Common myeloid progenitor, CD34-positive (primary cell): Measurements from ENCODE around the gene MRPS17.

Experiments
- CTCF ChIA-PET: fragments of 350-600 bp; sonication (Branson Sonifier 250); formaldehyde crosslinking; loops from one replicate; lab custom pipeline; 2021; ENCODE audit warnings: antibody characterized with exemption; lab: Charles Lee
- POLR2A ChIA-PET: fragments of 350-600 bp; sonication (Branson Sonifier 250); formaldehyde crosslinking; loops from one replicate; lab custom pipeline; 2021; ENCODE audit warnings: antibody characterized with exemption; lab: Charles Lee
- DNase-seq, 3 donors: peaks; one replicate each; pipeline versions ENCODE4 v3.0.0 to v3.0.0-alpha.2; 2013
- H3K27ac ChIP-seq, 2 experiments: 1 replicate in 1 of 2; 2 replicates in 1 of 2; pipeline ENCODE4 v1.7.0; 2013; ENCODE audit warnings: inconsistent platforms in 2 of 2, low read length in 2 of 2, mild to moderate bottlenecking in 2 of 2, low read depth in 1 of 2, moderate library complexity in 1 of 2; ENCODE audit not compliant: severe bottlenecking in 2 of 2, insufficient read depth in 1 of 2, poor library complexity in 1 of 2
- H3K27me3 ChIP-seq, 5 experiments: replicated peaks in 2 of 5; 1 replicate in 3 of 5; 2 replicates in 2 of 5; pipeline versions ENCODE4 v1.6.1 to v1.7.0; 2013; ENCODE audit warnings: low read length in 4 of 5, mild to moderate bottlenecking in 2 of 5, moderate library complexity in 2 of 5, inconsistent platforms in 1 of 5; ENCODE audit not compliant: insufficient read depth in 5 of 5, control insufficient read depth in 4 of 5
- H3K36me3 ChIP-seq, 4 experiments: 1 replicate in 2 of 4; 2 replicates in 2 of 4; pipeline versions ENCODE4 v1.6.1 to v1.7.0; 2013; ENCODE audit warnings: low read length in 3 of 4, control low read depth in 1 of 4, mild to moderate bottlenecking in 1 of 4; ENCODE audit not compliant: control insufficient read depth in 4 of 4, insufficient read depth in 4 of 4
- H3K4me1 ChIP-seq, 4 experiments: 1 replicate in 3 of 4; 2 replicates in 1 of 4; pipeline versions ENCODE4 v1.6.1 to v1.7.1; 2013; ENCODE audit warnings: low read length in 3 of 4, mild to moderate bottlenecking in 3 of 4, control low read depth in 1 of 4, inconsistent platforms in 1 of 4, moderate library complexity in 1 of 4; ENCODE audit not compliant: control insufficient read depth in 4 of 4, insufficient read depth in 4 of 4; ENCODE audit errors: control extremely low read depth in 1 of 4
- H3K4me3 ChIP-seq, 7 experiments: 1 replicate in 4 of 7; 2 replicates in 3 of 7; pipeline versions ENCODE4 v1.5.1 to v1.7.0; 2013; ENCODE audit warnings: mild to moderate bottlenecking in 7 of 7, low read length in 6 of 7, moderate library complexity in 6 of 7, inconsistent platforms in 2 of 7, low read depth in 2 of 7, control low read depth in 1 of 7; ENCODE audit not compliant: insufficient read depth in 4 of 7, control insufficient read depth in 1 of 7; ENCODE audit errors: extremely low read depth in 1 of 7
- H3K9me3 ChIP-seq, 5 experiments: 1 replicate in 4 of 5; 2 replicates in 1 of 5; pipeline versions ENCODE4 v1.6.1 to v1.7.1; 2013; ENCODE audit warnings: low read length in 4 of 5, mild to moderate bottlenecking in 2 of 5, inconsistent platforms in 1 of 5, low read depth in 1 of 5, moderate library complexity in 1 of 5; ENCODE audit not compliant: control insufficient read depth in 4 of 5, insufficient read depth in 2 of 5; ENCODE audit errors: control extremely low read depth in 1 of 5
- WGBS: methylation state at CpG from one replicate; pipeline ENCODE4 v1.1.5; 2013; ENCODE audit not compliant: insufficient coverage; 5-methylcytosine and 5-hydroxymethylcytosine counted together

The MRPS17 gene

GRCh38 chr7:55963584-55964168, 12.0 kb downstream of the MRPS17 start:
- ChIA-PET POLR2A (interaction anchor here (0.6 to 0.7 kb wide), 4 partner anchors 47 to 715 kb away, joined by 3 to 9 read pairs (median 4); no protein-coding TSS in a partner anchor), CTCF (interaction anchor here (0.5 to 1.7 kb wide), 14 partner anchors 9 to 391 kb away, joined by 3 to 9 read pairs (median 4); no protein-coding TSS in a partner anchor)
- H3K9me3 ChIP-seq, result no peaks in the 10 kb centered on the region
- peak overlapping the region in 5 of 7 experiments; percentile 7 to 92 (median 84) for H3K4me3 ChIP-seq
- H3K27me3 ChIP-seq, result no peaks in the 10 kb centered on the region
- no peak for DNase-seq
- peaks cover 0 to 6% (median 2%) of the 10 kb centered on the region in 4 experiments for H3K36me3 ChIP-seq
- 88% methylated on average over 10 of the region's 15 CpGs for WGBS
- peaks cover 0 to 15% (median 10%) of the 10 kb centered on the region in 4 experiments for H3K4me1 ChIP-seq
- peak overlapping the region in 1 of 2 experiments; percentile 34 for H3K27ac ChIP-seq

GRCh38 chr7:55964261-55965099, 12.8 kb downstream of the MRPS17 start, which contains the start of gene NIPSNAP2:
Gene NIPSNAP2 (plus strand): TSS chr7:55964585. CDS start chr7:55964610, 25 bp downstream.
- Histone ChIP-seq H3K27ac (peak within 1 kb of the TSS; percentile 68 to 92), H3K36me3 (peaks cover 3 to 11% (median 4%) of the 10 kb centered on the region in 4 experiments), H3K4me1 (peaks cover 0 to 15% (median 10%) of the 10 kb centered on the region in 4 experiments), H3K4me3 (peak within 1 kb of the TSS; percentile 62 to 92 (median 83)), H3K9me3 (no peaks in the 10 kb centered on the region), H3K27me3 (no peaks in the 10 kb centered on the region)
- ChIA-PET CTCF (interaction anchor here (0.5 to 1.7 kb wide), 15 partner anchors 9 to 391 kb away, joined by 3 to 9 read pairs (median 4); no protein-coding TSS in a partner anchor), POLR2A (interaction anchor here (0.6 to 0.7 kb wide), 5 partner anchors 9 to 716 kb away, joined by 3 to 9 read pairs (median 4); no protein-coding TSS in a partner anchor)
- peak; percentile 54 to 74 (median 72) for DNase-seq
- under 1% methylated on average over 88 of the region's 105 CpGs for WGBS

GRCh38 chr7:55965100-55965470, 13.4 kb downstream of the MRPS17 start:
- no peaks in the 10 kb centered on the region for H3K27me3 ChIP-seq
- H3K4me3 ChIP-seq, result peak overlapping the region; percentile 62 to 92 (median 83)
- H3K36me3 ChIP-seq, result peaks cover 3 to 14% (median 7%) of the 10 kb centered on the region in 4 experiments
- DNase-seq, result peak in 2 of 3 donors; percentile 58 to 63
- WGBS, result 0% methylated on average over 10 of the region's 14 CpGs
- ChIA-PET CTCF (interaction anchor here (1.3 to 1.7 kb wide), 2 partner anchors 34 to 323 kb away, joined by 4 to 9 read pairs; no protein-coding TSS in a partner anchor), POLR2A (interaction anchor here (0.6 kb wide), 1 partner anchor 9 kb away, joined by 3 read pairs; no protein-coding TSS in a partner anchor)
- H3K27ac ChIP-seq, result peak overlapping the region; percentile 68 to 92
- H3K4me1 ChIP-seq, result peaks cover 0 to 15% (median 10%) of the 10 kb centered on the region in 4 experiments
- no peaks in the 10 kb centered on the region for H3K9me3 ChIP-seq

GRCh38 chr7:55965805-55966421, 14.2 kb downstream of the MRPS17 start:
- WGBS, result 96% methylated on average over 12 of the region's 13 CpGs
- H3K4me3 ChIP-seq, result peak overlapping the region in 1 of 7 experiments; percentile 92
- ChIA-PET POLR2A (no interaction called here), CTCF (interaction anchor here (1.1 kb wide), 1 partner anchor 324 kb away, joined by 4 read pairs; no protein-coding TSS in a partner anchor)
- peaks cover 0 to 15% (median 10%) of the 10 kb centered on the region in 4 experiments for H3K4me1 ChIP-seq
- H3K36me3 ChIP-seq, result peaks cover 3 to 15% (median 9%) of the 10 kb centered on the region in 4 experiments
- no peaks in the 10 kb centered on the region for H3K9me3 ChIP-seq
- H3K27me3 ChIP-seq, result no peaks in the 10 kb centered on the region
- no peak for DNase-seq
- no peak overlapping the region for H3K27ac ChIP-seq

GRCh38 chr7:55966851-55967250, 15.2 kb downstream of the MRPS17 start:
- H3K4me3 ChIP-seq, result no peak overlapping the region
- H3K9me3 ChIP-seq, result no peaks in the 10 kb centered on the region
- peaks cover 0 to 15% (median 10%) of the 10 kb centered on the region in 4 experiments for H3K4me1 ChIP-seq
- 91% methylated on average over 6 of the region's 6 CpGs for WGBS
- H3K36me3 ChIP-seq, result peaks cover 3 to 15% (median 9%) of the 10 kb centered on the region in 4 experiments
- H3K27ac ChIP-seq, result no peak overlapping the region
- no peak for DNase-seq
- POLR2A ChIA-PET, result no interaction called here
- H3K27me3 ChIP-seq, result no peaks in the 10 kb centered on the region
- CTCF ChIA-PET, result no interaction called here

- Histone ChIP-seq H3K4me3 (no peak overlapping the region), H3K9me3 (no peaks in the 10 kb centered on the region), H3K4me1 (peaks cover 0 to 11% (median 9%) of the 10 kb centered on the region in 4 experiments), H3K27me3 (no peaks in the 10 kb centered on the region), H3K27ac (no peak overlapping the region), H3K36me3 (peaks cover 3 to 15% (median 9%) of the 10 kb centered on the region in 4 experiments)
- ChIA-PET POLR2A (no interaction called here), CTCF (no interaction called here)
- 100% methylated on average over 3 of the region's 11 CpGs for WGBS
- DNase-seq, result no peak
These were observed 17.7 kb downstream of the MRPS17 start for GRCh38 chr7:55969391-55969790.
